KMS-11 (cell line): ENCODE measurements around the gene MFF.

Experiments
- H2AFZ ChIP-seq: fragments of 200-600 bp; sonication (generic); 2 replicates; pipeline ENCODE4 v1.6.1; 2016; ENCODE audit warnings: antibody characterized with exemption, mixed run types, low read depth
- H3K27ac ChIP-seq: fragments of 200-600 bp; sonication (generic); 2 replicates; pipeline ENCODE4 v1.6.1; 2016; ENCODE audit warnings: mild to moderate bottlenecking, mixed run types
- H3K27me3 ChIP-seq: fragments of 200-600 bp; sonication (generic); 2 replicates; pipeline ENCODE4 v1.6.1; 2017; ENCODE audit warnings: mild to moderate bottlenecking, low read depth, mixed run types, moderate library complexity; ENCODE audit not compliant: insufficient read depth
- H3K36me3 ChIP-seq: fragments of 200-600 bp; sonication (generic); 2 replicates; pipeline ENCODE4 v1.6.1; 2017; ENCODE audit warnings: mild to moderate bottlenecking, mixed run types; ENCODE audit not compliant: insufficient read depth
- H3K4me1 ChIP-seq: fragments of 200-600 bp; sonication (generic); 2 replicates; pipeline ENCODE4 v1.6.1; 2016; ENCODE audit warnings: mild to moderate bottlenecking, low read depth, mixed run types; ENCODE audit not compliant: poor library complexity, severe bottlenecking
- H3K4me2 ChIP-seq: fragments of 200-600 bp; sonication (generic); 2 replicates; pipeline ENCODE4 v1.7.0; 2016; ENCODE audit warnings: mild to moderate bottlenecking, mixed run types
- H3K4me3 ChIP-seq: fragments of 200-600 bp; sonication (generic); IDR thresholded peaks from 2 replicates; pipeline ENCODE4 v1.6.1; 2017; ENCODE audit warnings: low read depth, low read length, mixed read lengths; ENCODE audit not compliant: insufficient read depth
- H3K79me2 ChIP-seq: fragments of 200-600 bp; sonication (generic); 2 replicates; pipeline ENCODE4 v1.6.1; 2016; ENCODE audit warnings: low read depth, mixed run types; ENCODE audit not compliant: insufficient read depth
- H3K9ac ChIP-seq: fragments of 200-600 bp; sonication (generic); 2 replicates; pipeline ENCODE4 v1.6.1; 2016; ENCODE audit warnings: mild to moderate bottlenecking, mixed run types
- H4K20me1 ChIP-seq: fragments of 200-600 bp; sonication (generic); 2 replicates; pipeline ENCODE4 v1.6.1; 2016; ENCODE audit warnings: mild to moderate bottlenecking, mixed run types; ENCODE audit not compliant: insufficient read depth
- CTCF ChIP-seq: fragments of 200-600 bp; sonication (generic); conservative IDR thresholded peaks from 2 replicates; pipeline ENCODE4 v1.6.1; 2017; ENCODE audit warnings: low read depth, mild to moderate bottlenecking, antibody characterized with exemption, low read length, moderate library complexity, mixed read lengths

Gene MFF

GRCh38 chr2:227324995-227325838, at the start of gene MFF:
Gene MFF, plus strand, starts transcription at chr2:227325251. Its CDS starts 5,415 bp downstream, at chr2:227330666.
- H2AFZ ChIP-seq = peak within 1 kb of the TSS; percentile 87
- H3K27ac ChIP-seq = peak within 1 kb of the TSS; percentile 59
- no peak for TF ChIP-seq CTCF
- peaks cover 17% of the 10 kb centered on the region for H3K4me1 ChIP-seq
- H3K36me3 ChIP-seq = no peaks in the 10 kb centered on the region
- peak within 1 kb of the TSS; percentile 96 for H3K4me2 ChIP-seq
- no peaks in the 10 kb centered on the region for H4K20me1 ChIP-seq
- peaks cover 24% of the 10 kb centered on the region for H3K79me2 ChIP-seq
- H3K4me3 ChIP-seq = no peak within 1 kb of the TSS
- H3K9ac ChIP-seq = peak within 1 kb of the TSS; percentile 85
- H3K27me3 ChIP-seq = no peaks in the 10 kb centered on the region

GRCh38 chr2:227280895-227281294, 44.2 kb upstream of the MFF start:
- H3K4me2 ChIP-seq = no peak overlapping the region
- no peak overlapping the region for H3K9ac ChIP-seq
- H2AFZ ChIP-seq = no peak overlapping the region
- H3K79me2 ChIP-seq = no peaks in the 10 kb centered on the region
- no peaks in the 10 kb centered on the region for H3K4me1 ChIP-seq
- H3K27ac ChIP-seq = no peak overlapping the region
- no peaks in the 10 kb centered on the region for H3K27me3 ChIP-seq
- TF ChIP-seq CTCF = no peak
- H3K4me3 ChIP-seq = no peak overlapping the region
- no peaks in the 10 kb centered on the region for H4K20me1 ChIP-seq
- no peaks in the 10 kb centered on the region for H3K36me3 ChIP-seq

GRCh38 chr2:227285741-227286236, 39.3 kb upstream of the MFF start:
- Histone ChIP-seq H3K4me2 (no peak overlapping the region), H4K20me1 (no peaks in the 10 kb centered on the region), H3K36me3 (no peaks in the 10 kb centered on the region), H3K27ac (no peak overlapping the region), H3K9ac (no peak overlapping the region), H3K4me1 (no peaks in the 10 kb centered on the region), H3K4me3 (no peak overlapping the region), H2AFZ (no peak overlapping the region), H3K27me3 (no peaks in the 10 kb centered on the region), H3K79me2 (no peaks in the 10 kb centered on the region)
- no peak for TF ChIP-seq CTCF

- H3K27ac ChIP-seq = no peak overlapping the region
- no peak overlapping the region for H3K4me3 ChIP-seq
- H3K4me1 ChIP-seq = no peaks in the 10 kb centered on the region
- H2AFZ ChIP-seq = no peak overlapping the region
- TF ChIP-seq CTCF = no peak
- H3K36me3 ChIP-seq = no peaks in the 10 kb centered on the region
- no peaks in the 10 kb centered on the region for H3K79me2 ChIP-seq
- no peaks in the 10 kb centered on the region for H3K27me3 ChIP-seq
- no peaks in the 10 kb centered on the region for H4K20me1 ChIP-seq
- H3K4me2 ChIP-seq = no peak overlapping the region
- no peak overlapping the region for H3K9ac ChIP-seq
Observed at GRCh38 chr2:227287771-227288170, 37.3 kb upstream of the MFF start.
